LNCaP clone FGC (cell line): Measurements from ENCODE around the gene PLCH2.

ENCODE experiments used
- DNase-seq: peaks from one replicate; pipeline ENCODE4 v3.0.0-alpha.2; 2011; ENCODE audit warnings: low read depth
- H3K4me3 ChIP-seq: 2 replicates; pipeline ENCODE4 v1.5.1; 2011; ENCODE audit warnings: mild to moderate bottlenecking, low read depth, low read length, control low read depth
- CTCF ChIP-seq: IDR thresholded peaks from 2 replicates; pipeline ENCODE4 v1.5.1; 2012; ENCODE audit warnings: mild to moderate bottlenecking; ENCODE audit not compliant: control insufficient read depth, insufficient read depth; ENCODE audit errors: extremely low read depth

Gene PLCH2

GRCh38 chr1:2523191-2523890 is 47.3 kb downstream of the PLCH2 start:
- peak; percentile 39 for DNase-seq
- peak; percentile 24; the same call in 1 of the 2 replicates for TF ChIP-seq CTCF
- H3K4me3 ChIP-seq = peak overlapping the region; percentile 98

GRCh38 chr1:2523891-2524609 is 48.0 kb downstream of the PLCH2 start:
- DNase-seq = no peak
- peak overlapping the region; percentile 98 for H3K4me3 ChIP-seq
- TF ChIP-seq CTCF = no peak

- TF ChIP-seq CTCF = no peak
- peak overlapping the region; percentile 98 for H3K4me3 ChIP-seq
- DNase-seq = no peak
Observed at GRCh38 chr1:2525572-2525919, 49.5 kb downstream of the PLCH2 start.

GRCh38 chr1:2525920-2526823 is 50.1 kb downstream of the PLCH2 start, which contains the start of gene PANK4:
Gene PANK4, minus strand, starts transcription at chr1:2526596. Its CDS starts 9 bp downstream, at chr1:2526587.
- no peak for TF ChIP-seq CTCF
- DNase-seq = peak; percentile 87
- peak within 1 kb of the TSS; percentile 98 for H3K4me3 ChIP-seq

- no peak for TF ChIP-seq CTCF
- H3K4me3 ChIP-seq = peak overlapping the region; percentile 22; the same call in 1 of the 2 replicates
- peak; percentile 72 for DNase-seq
Observed at GRCh38 chr1:2526824-2527555, 50.9 kb downstream of the PLCH2 start.

GRCh38 chr1:2527556-2527860 is 51.4 kb downstream of the PLCH2 start:
- DNase-seq = no peak
- no peak for TF ChIP-seq CTCF
- H3K4me3 ChIP-seq = no peak overlapping the region
